Measurements from ENCODE around the gene CARD19.

CARD19 gene

GRCh38 chr9:93096131-93096802, at the start of gene CARD19:
TSS of gene CARD19 (plus strand) at chr9:93096217. CDS start at chr9:93096346, 129 bp downstream.
- peak; percentile 99 for DNase-seq (ENCODE audit: low spot score)

DNA sequence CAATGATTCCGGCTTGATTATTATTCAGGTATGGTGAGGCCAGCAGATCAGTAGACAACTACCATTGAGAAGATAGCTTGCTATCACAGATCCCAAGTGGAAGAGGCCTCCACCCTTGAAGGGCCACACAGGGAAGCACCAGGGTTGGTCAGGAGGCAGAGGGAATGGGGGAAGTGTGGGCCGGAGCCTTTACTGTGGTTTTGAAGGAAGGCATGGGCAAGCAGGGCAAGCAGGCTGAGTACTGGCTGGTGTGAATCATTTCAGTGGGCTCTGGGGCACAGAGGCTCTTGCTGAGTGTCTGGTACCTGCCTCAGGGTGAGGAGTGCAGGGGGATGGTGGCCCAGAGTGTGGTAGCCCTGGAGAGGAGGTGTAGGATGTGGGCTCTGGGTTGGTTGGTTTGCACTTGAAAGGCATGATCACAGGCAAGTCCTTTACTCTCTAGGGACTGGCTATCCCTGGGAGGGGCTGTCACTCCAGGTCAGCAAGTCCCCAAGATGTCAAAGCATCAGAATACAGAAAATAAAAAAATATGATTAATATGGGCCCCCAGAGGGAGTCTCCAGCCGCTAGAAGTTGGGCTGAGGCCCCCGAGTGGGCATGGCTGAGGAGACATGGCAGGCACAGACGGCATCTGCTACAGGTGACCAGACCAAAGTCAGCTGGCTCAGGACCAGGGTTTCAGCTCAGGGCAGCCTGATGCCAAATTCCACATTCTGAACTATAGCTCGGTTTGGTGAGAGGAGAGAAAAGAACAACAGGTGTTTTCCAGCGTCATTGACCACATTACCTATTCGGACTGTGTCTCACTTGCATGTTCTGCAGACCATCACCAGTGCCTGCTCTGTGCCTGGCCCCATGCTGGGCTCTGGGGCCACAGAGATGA, 47.2 kb upstream of the CARD19 start:
- DNase-seq (ENCODE audit: low spot score), result no peak

DNA sequence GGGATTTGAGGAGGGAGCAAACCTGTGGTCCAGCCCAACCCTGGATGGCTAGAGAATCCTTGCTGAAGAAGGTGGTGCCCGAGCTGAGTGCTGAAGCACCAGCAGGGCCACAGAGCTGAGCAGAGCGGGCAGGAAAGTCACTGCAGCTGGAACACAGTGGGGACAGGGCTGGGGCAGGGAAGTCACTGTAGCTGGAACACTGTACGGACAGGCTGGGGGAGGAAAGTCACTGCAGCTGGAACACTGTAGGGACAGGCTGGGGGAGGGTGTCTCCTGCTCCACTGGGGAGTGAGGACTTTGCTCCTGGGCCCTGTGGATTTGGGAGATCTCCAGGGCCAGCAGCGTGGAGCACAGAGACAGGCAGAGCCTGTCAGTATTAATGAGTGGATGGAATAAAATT, 46.5 kb upstream of the CARD19 start:
- no peak for DNase-seq (ENCODE audit: low spot score)

GRCh38 chr9:93050231-93050630, 45.8 kb upstream of the CARD19 start:
- no peak for DNase-seq (ENCODE audit: low spot score)

DNA sequence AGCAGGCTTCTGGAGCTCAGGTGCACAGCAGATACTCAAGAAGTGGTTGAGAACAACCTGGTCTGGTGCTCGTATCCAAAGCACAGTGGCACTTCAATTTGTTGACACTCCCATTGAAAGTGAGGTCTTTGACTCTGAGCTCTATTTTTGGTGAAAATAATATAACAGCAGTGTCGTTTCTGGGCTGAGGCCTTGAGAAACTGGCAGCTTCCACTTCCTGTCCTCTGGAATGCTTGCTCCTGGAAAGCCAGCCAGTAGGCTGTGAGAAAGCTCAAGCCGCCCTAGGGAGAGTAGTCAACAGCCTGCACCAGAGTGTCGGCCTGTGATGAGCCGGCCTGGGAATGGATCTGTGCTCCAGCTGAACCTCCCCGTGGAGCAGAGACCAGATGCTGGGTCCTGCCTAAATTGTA, 44.3 kb upstream of the CARD19 start:
- DNase-seq (ENCODE audit: low spot score), result peak; percentile 55

DNA sequence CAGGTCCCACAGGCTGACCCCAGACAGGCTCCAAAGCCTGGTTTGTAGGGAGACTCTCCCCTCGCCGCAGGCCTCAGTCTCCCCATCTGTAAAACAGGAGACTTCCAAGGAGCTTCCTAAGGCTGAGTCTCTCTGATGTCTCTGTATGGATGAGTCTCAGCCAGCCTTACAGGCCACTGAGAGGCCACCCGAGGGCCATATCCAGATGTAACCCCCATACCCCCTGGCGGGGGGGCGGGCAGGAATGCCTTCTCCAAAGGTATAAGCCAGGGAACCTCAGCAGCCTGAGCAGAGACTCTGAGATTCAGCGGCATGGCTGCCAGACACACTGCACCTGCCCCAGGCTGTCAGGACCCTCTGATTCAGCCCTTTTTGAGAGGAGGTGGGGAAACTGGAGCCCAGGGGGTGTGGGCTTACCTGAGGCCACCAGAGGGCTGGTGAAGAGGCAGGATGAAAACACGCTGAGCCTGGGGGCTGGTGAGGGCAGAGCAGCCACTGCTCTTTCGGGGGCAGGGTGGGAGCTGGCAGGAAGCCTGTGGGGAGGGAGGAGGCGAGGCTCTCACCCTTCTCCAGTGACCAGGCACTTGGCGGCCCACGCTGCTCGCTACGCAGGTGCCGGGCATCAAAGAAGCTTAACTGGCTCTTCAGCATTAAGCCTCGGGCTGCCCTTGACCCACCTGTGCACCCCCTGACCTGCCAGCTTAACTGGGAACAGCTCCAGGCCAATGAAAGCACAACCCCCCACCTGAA, 43.1 kb upstream of the CARD19 start:
- no peak for DNase-seq (ENCODE audit: low spot score)

DNA sequence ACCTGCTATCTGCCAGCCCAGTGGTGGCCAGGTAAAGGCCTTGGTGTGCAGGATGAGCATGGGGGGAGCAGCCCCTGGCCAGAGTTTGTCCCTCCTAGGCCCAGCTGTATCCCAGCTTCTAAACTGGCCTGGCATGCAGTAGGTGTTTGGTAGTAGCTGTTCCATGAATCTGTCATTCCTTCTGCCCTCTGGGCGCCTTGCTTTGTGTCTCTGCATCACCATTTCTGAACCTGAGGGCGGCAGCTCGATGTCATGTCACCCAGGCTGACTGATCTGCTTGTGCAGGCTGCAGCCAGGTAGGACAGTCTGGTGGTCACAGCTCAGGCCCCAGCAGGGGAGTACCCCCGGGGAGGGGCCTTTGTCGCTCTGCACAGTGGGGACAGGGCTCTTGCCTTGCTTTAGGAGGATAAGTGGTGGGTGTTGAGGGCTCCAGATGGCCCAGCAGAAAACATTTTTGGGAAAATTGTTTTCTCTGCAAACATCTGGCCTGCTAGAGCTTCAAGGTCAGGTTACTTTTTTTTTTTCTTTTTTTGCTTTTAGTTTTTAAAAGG, 42.2 kb upstream of the CARD19 start:
- DNase-seq (ENCODE audit: low spot score), result no peak

GRCh38 chr9:93054758-93055704, 41.0 kb upstream of the CARD19 start:
- DNase-seq (ENCODE audit: low spot score), result no peak

GRCh38 chr9:93057042-93057702, 38.8 kb upstream of the CARD19 start:
- DNase-seq (ENCODE audit: low spot score), result no peak

DNA sequence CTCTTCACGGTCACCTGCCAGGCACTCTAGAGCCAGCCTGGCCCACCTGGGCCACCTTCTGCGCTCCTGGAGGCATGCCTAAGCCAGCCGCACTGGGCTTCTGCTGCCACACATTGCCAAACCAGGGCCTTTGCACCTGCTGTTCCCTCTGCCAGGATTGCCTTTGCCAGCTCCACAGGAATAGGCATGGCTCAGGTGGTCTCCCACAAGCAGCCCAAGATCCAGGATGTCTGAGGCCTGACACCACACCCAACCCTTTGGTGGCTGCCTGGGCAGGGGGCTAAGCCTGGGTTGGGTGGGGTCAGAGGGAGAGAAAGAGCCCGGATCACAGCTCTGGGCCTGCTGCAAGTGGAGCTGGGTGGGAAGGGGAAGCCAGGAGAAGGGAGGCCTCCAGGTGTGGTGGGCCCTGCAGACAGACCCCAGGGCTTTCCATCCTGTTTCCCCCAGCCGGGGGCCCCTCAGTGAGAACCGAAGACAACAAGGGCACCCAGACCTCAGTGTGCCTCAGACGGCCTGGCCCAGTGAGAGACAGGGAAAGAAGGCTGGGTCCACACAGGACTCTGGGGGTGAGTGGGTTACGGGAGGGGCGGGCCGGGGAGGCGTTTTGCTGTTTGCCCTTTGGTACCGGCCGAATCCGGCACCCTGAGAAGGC, 38.2 kb upstream of the CARD19 start:
- no peak for DNase-seq (ENCODE audit: low spot score)

DNA sequence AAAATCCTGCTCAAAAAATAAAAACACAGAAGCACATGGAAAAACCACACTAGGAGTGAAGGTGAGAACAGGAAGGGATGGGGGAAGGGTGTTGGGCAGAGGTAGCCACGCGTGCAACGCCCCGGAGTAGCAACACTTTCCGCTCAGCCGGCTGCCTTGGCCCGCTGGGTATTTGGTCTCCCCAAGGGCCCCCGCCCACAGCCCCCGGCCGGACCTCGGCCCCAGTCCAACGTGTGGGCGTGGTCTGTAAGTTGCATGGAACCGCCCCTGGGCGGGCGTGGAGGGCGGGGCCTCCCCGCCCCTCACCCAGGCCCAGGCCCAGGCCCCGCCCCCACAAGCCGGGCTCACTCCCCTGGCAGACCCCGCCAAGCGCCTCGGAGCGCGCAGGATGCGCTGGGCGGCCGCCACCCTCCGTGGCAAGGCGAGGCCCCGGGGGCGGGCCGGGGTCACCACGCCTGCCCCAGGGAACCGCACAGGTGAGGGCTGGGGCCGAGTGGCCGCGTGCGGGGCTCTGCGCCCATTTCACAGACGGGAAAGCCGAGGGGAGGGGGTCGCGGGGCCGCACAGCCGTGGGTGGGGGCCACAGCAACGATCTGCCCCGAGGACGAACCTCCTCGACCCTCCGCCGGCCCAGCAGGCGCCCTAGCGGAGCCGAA, 37.5 kb upstream of the CARD19 start, which contains the start of gene SUSD3:
TSS of gene SUSD3 (plus strand) at position 347 of the 656 bp plus-strand sequence. CDS start at position 389, 42 bp downstream.
- DNase-seq (ENCODE audit: low spot score), result no peak

DNA sequence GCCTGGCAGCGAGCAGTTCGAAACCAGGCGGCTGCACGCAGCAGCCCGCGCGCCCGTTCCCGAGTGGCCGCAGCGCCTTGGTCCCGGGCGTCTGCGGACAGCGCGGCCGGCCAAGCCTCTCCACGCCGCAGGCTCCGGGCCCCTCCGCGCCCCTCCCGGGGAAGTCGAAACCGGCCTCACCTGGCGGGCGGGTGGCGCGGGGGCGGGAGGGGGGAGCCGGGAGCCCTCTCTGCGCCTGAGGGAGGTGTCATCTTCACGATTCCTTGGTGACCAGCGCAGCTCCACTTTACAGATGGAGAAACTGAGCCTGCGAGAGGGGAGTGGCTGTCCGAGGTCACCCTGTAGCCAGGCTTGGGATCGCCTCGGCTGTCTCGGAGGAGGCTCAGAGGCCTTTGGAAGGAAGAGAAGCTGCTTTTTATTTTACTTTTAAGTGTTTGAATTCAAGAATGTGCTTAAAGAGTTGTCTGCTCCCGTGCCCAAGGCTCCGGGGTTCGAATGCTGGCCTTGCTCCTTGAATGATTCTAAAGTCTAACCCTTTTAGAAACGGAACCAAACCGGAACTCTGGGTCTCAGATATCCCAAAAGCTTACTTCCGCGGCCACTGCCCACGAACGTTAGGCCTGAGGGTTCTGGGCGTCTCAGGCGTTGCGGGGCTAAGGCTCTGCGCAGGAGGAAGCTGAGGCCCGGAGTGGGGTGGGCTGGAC, 36.9 kb upstream of the CARD19 start:
- no peak for DNase-seq (ENCODE audit: low spot score)

- no peak for DNase-seq (ENCODE audit: low spot score)
Measured at GRCh38 chr9:93059715-93060578, 36.1 kb upstream of the CARD19 start.

GRCh38 chr9:93060746-93061259, 35.2 kb upstream of the CARD19 start:
- peak; percentile 48 for DNase-seq (ENCODE audit: low spot score)

DNA sequence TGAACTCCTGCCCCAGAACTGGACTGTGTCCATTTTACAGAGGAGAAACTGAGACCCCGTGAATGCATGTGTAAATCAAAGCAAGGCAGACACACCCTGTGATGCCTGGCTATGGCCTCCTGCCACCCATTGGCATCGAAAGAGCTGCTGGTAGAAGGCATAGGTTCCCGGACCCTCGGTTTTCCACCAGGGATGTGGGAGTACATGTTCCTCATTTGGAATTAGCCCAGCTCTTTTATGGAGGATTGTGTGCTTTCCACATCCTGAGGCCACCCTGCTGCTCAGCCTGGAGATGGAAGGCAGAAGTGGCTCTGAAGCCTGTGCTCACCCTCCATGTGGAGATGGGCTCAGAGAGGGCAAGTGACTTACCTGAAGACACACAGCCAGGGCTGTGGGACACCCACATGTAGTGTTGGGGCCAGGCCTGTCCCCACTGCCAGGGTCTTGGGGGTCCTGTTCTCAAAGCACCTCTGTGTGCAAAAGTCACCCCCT, 34.7 kb upstream of the CARD19 start:
- DNase-seq (ENCODE audit: low spot score), result no peak

- no peak for DNase-seq (ENCODE audit: low spot score)
Measured at GRCh38 chr9:93061791-93062763, 33.9 kb upstream of the CARD19 start.

All from hepatic stellate cell (primary cell).